Skeletal muscle satellite cell (primary cell): ENCODE results near the gene GPR173.

Experiments
- H3K27me3 ChIP-seq: 2 replicates; pipeline ENCODE4 v1.7.0; 2013; ENCODE audit warnings: low read length; ENCODE audit not compliant: control insufficient read depth, insufficient read depth
- H3K36me3 ChIP-seq: 2 replicates; pipeline ENCODE4 v1.7.0; 2013; ENCODE audit warnings: mild to moderate bottlenecking, control low read depth, low read length; ENCODE audit not compliant: insufficient read depth
- H3K4me1 ChIP-seq: 2 replicates; pipeline ENCODE4 v1.7.0; 2013; ENCODE audit warnings: low read length; ENCODE audit not compliant: control insufficient read depth, insufficient read depth
- H3K4me2 ChIP-seq: 2 replicates; pipeline ENCODE4 v1.7.0; 2013; ENCODE audit warnings: mild to moderate bottlenecking, low read length
- H3K4me3 ChIP-seq: 2 replicates; pipeline ENCODE4 v1.7.0; 2013; ENCODE audit warnings: low read length
- H3K9ac ChIP-seq: 2 replicates; pipeline ENCODE4 v1.7.0; 2013; ENCODE audit warnings: mild to moderate bottlenecking, low read depth, low read length, moderate library complexity
- H3K9me3 ChIP-seq: replicated peaks from 2 replicates; pipeline ENCODE4 v1.7.0; 2013; ENCODE audit warnings: mild to moderate bottlenecking, control low read depth, low read length

Gene GPR173

GRCh38 chrX:53082773-53083616 is 34.4 kb downstream of the GPR173 start:
- peak overlapping the region; percentile 93 for H3K4me2 ChIP-seq
- peaks cover 20% of the 10 kb centered on the region for H3K36me3 ChIP-seq
- peaks cover 12% of the 10 kb centered on the region for H3K4me1 ChIP-seq
- peak overlapping the region; percentile 78 for H3K4me3 ChIP-seq
- no peaks in the 10 kb centered on the region for H3K27me3 ChIP-seq
- H3K9ac ChIP-seq, result peak overlapping the region; percentile 81
- no peaks in the 10 kb centered on the region for H3K9me3 ChIP-seq

GRCh38 chrX:53084043-53084570 is 35.5 kb downstream of the GPR173 start:
- peaks cover 20% of the 10 kb centered on the region for H3K36me3 ChIP-seq
- peak overlapping the region; percentile 78 for H3K4me3 ChIP-seq
- no peaks in the 10 kb centered on the region for H3K9me3 ChIP-seq
- no peak overlapping the region for H3K9ac ChIP-seq
- no peaks in the 10 kb centered on the region for H3K27me3 ChIP-seq
- H3K4me2 ChIP-seq, result peak overlapping the region; percentile 93
- H3K4me1 ChIP-seq, result peaks cover 12% of the 10 kb centered on the region

GRCh38 chrX:53084863-53085262 is 36.3 kb downstream of the GPR173 start:
- H3K9me3 ChIP-seq, result no peaks in the 10 kb centered on the region
- H3K4me1 ChIP-seq, result peaks cover 12% of the 10 kb centered on the region
- no peaks in the 10 kb centered on the region for H3K27me3 ChIP-seq
- peaks cover 20% of the 10 kb centered on the region for H3K36me3 ChIP-seq
- H3K4me2 ChIP-seq, result no peak overlapping the region
- no peak overlapping the region for H3K4me3 ChIP-seq
- H3K9ac ChIP-seq, result no peak overlapping the region

- no peak overlapping the region for H3K4me2 ChIP-seq
- no peaks in the 10 kb centered on the region for H3K9me3 ChIP-seq
- no peak overlapping the region for H3K9ac ChIP-seq
- H3K27me3 ChIP-seq, result no peaks in the 10 kb centered on the region
- peaks cover 12% of the 10 kb centered on the region for H3K4me1 ChIP-seq
- H3K36me3 ChIP-seq, result peaks cover 20% of the 10 kb centered on the region
- no peak overlapping the region for H3K4me3 ChIP-seq
Observed at GRCh38 chrX:53085661-53086229, 37.2 kb downstream of the GPR173 start.

- no peak overlapping the region for H3K9ac ChIP-seq
- peaks cover 12% of the 10 kb centered on the region for H3K4me1 ChIP-seq
- no peak overlapping the region for H3K4me3 ChIP-seq
- no peaks in the 10 kb centered on the region for H3K9me3 ChIP-seq
- H3K36me3 ChIP-seq, result peaks cover 20% of the 10 kb centered on the region
- H3K27me3 ChIP-seq, result no peaks in the 10 kb centered on the region
- H3K4me2 ChIP-seq, result no peak overlapping the region
Observed at GRCh38 chrX:53086464-53086863, 37.9 kb downstream of the GPR173 start.

- no peak overlapping the region for H3K9ac ChIP-seq
Observed at GRCh38 chrX:53087388-53087831, 38.8 kb downstream of the GPR173 start.

GRCh38 chrX:53088136-53088974 is 39.8 kb downstream of the GPR173 start:
- Histone ChIP-seq H3K9me3 (no peaks in the 10 kb centered on the region), H3K4me2 (peak overlapping the region; percentile 64), H3K9ac (peak overlapping the region; percentile 45), H3K4me1 (peaks cover 10% of the 10 kb centered on the region), H3K27me3 (no peaks in the 10 kb centered on the region), H3K36me3 (peaks cover 20% of the 10 kb centered on the region), H3K4me3 (peak overlapping the region; percentile 45)

More at GRCh38 chrX:53087388-53087831, 38.8 kb downstream of the GPR173 start:
- Histone ChIP-seq H3K4me3 (no peak overlapping the region), H3K27me3 (no peaks in the 10 kb centered on the region), H3K4me1 (peaks cover 12% of the 10 kb centered on the region), H3K9me3 (no peaks in the 10 kb centered on the region), H3K36me3 (peaks cover 20% of the 10 kb centered on the region), H3K4me2 (no peak overlapping the region)

GRCh38 chrX:53089224-53089842 is 40.7 kb downstream of the GPR173 start:
- Histone ChIP-seq H3K9me3 (no peaks in the 10 kb centered on the region), H3K27me3 (no peaks in the 10 kb centered on the region), H3K4me1 (peaks cover 4% of the 10 kb centered on the region), H3K4me2 (peak overlapping the region; percentile 64), H3K9ac (peak overlapping the region; percentile 45), H3K36me3 (peaks cover 20% of the 10 kb centered on the region), H3K4me3 (peak overlapping the region; percentile 45)

GRCh38 chrX:53089925-53090324 is 41.3 kb downstream of the GPR173 start:
- Histone ChIP-seq H3K4me3 (no peak overlapping the region), H3K36me3 (peaks cover 19% of the 10 kb centered on the region), H3K4me2 (no peak overlapping the region), H3K9ac (no peak overlapping the region), H3K27me3 (no peaks in the 10 kb centered on the region), H3K9me3 (no peaks in the 10 kb centered on the region), H3K4me1 (peaks cover 4% of the 10 kb centered on the region)

GRCh38 chrX:53091354-53091753 is 42.8 kb downstream of the GPR173 start:
- no peaks in the 10 kb centered on the region for H3K9me3 ChIP-seq
- H3K4me3 ChIP-seq, result no peak overlapping the region
- no peaks in the 10 kb centered on the region for H3K27me3 ChIP-seq
- no peak overlapping the region for H3K4me2 ChIP-seq
- peaks cover 4% of the 10 kb centered on the region for H3K4me1 ChIP-seq
- H3K9ac ChIP-seq, result no peak overlapping the region
- peaks cover 5% of the 10 kb centered on the region for H3K36me3 ChIP-seq
